Measurements from ENCODE around the gene MOCOS.

Gene MOCOS

GRCh38 chr18:36275561-36275960 is 88.3 kb downstream of the MOCOS start:
- DNase-seq: no peak

DNA sequence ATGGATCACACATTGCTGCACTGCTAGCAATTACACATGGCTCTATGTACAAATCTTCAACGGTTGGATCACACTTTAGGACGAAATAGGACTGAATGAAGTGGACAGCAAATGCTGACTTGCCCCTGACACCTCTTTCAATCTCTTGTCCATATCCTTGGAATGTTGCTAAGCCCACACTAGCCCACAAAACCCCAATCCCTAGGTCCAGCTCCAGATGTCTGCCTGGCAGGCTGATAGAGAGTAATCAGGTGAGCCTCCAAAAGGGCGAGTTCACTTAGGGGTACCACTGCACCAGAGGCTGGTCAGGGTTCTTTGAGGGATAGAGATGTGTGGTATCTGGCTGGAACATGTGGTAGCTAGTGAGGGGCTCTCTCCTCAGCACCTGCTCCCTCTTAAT is 91.7 kb downstream of the MOCOS start:
- DNase-seq: no peak

DNA sequence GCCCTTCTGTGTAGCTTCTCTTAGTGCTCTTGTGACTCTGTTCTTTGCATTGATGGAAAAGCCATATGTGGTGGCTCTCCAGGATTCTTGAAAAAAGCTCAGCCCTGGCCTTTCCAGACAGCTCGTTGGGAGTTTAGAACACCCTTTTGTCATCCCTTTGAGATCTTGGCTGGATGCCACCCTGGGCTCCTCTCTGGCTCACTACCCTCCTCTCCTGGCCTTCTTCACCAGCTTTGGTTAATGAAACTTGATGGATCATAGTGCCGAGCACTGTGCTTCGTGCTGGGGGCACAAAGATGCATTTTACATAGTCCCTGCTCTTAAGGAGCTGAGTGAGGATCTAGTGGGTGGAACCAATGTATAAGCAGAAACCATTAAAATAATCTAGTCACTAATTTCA is 94.6 kb downstream of the MOCOS start:
- no peak for DNase-seq

- no peak for DNase-seq
These were observed 96.2 kb downstream of the MOCOS start for GRCh38 chr18:36283448-36283847.

DNA sequence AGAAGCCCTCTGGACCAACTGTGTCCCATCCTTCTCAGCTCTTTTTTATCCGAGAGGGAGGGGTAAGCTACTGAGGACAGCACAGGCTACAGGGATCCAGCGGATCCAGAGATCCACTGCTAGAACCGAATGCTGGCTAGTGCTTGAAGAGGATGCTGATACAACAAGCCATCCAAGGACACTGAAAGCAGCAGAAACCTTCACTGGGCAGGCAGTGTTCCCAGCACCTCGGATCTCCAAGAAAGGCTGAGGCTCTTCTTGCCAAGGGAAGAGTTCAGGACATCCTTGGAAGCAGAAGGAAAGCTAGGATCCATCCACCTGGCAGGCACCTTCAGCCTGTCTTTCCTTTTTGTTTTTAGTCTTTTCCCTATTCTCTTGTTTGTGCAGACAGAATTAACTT is 97.0 kb downstream of the MOCOS start:
- DNase-seq: no peak

- DNase-seq: peak; percentile 43
These were observed 97.5 kb downstream of the MOCOS start for GRCh38 chr18:36284671-36285295.

GRCh38 chr18:36287653-36288052 is 100.4 kb downstream of the MOCOS start:
- no peak for DNase-seq

- no peak for DNase-seq
These were observed 101.4 kb downstream of the MOCOS start for GRCh38 chr18:36288689-36289088.

GRCh38 chr18:36294031-36294430 is 106.7 kb downstream of the MOCOS start:
- DNase-seq: no peak

- DNase-seq: no peak
These were observed 107.9 kb downstream of the MOCOS start for GRCh38 chr18:36295214-36295613.

DNA sequence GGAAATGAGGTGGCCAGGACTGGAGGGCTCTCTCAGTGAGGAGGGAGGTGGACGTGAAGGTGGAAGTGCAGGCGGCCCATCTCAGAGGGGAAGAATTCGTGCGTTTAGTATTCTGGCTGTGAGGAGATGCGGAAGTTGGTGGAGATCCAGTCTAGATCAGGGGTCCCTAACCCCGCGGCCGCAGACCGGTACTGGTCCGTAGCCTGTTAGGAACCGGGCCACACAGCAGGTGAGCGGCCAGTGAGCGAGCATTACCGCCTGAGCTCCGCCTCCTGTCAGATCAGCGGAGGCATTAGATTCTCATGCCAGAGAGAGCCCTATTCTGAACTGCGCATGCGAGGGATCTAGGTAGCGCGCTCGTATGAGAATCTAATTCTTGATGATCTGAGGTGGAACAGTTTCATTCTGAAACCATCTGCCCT is 108.6 kb downstream of the MOCOS start:
- DNase-seq: no peak

GRCh38 chr18:36296650-36297416 is 109.5 kb downstream of the MOCOS start:
- no peak for DNase-seq

DNA sequence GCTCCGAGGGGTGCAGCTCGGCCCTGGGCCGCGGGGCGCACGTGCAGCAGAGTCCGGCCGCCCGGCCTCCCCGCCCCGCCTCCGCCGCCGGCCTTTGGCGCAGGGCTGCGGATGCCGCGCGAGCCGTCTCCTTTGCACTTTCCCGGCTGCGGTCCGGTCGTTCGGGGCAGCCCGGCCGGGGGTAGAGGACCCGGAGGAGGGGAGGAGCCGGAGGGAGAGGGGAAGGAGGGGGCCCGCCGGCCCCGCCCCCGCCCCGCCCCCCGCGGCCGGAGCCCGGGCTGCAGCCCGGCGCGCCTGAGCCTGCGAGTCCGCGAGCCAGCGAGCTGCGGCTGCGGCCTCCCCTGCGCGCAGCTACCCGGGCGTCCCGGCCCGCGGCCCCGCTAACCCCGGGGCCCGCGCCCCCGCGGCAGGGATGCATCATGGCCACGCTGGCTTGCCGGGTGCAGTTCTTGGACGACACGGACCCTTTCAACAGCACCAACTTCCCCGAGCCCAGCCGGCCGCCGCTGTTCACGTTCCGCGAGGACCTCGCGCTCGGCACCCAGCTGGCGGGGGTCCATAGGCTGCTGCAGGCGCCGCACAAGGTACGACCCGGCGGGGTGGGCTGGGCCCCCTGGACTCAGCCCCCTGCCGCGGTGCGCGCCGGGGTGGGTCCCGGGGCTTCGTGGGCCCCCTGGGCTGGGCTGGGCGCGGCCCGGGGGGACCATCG is 110.3 kb downstream of the MOCOS start, which contains the start of gene FHOD3:
Gene FHOD3 (plus strand): TSS at position 297 of the 709 bp plus-strand sequence. CDS start 123 bp downstream, at position 420.
- DNase-seq: no peak

- DNase-seq: no peak
These were observed 110.9 kb downstream of the MOCOS start for GRCh38 chr18:36298126-36298741.

DNA sequence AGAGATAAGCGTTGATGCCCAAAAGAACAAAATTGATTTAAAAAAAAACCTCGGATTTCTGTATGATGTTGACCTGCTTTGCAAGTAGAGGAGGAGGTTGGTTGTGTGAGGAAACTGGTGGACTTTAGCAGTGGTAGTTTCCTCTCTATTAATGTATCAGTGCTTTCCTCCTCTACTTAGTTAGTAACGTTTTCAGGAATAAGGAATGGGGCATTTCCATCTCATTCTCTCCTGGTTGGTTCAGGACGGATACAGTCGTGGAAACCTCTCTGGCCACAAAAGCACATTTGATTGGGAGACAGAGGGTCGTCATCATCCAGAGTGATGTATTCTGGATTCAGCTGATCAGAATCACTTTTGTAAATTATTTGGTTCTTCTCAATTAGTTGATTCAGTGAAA is 111.7 kb downstream of the MOCOS start:
- DNase-seq: no peak

DNA sequence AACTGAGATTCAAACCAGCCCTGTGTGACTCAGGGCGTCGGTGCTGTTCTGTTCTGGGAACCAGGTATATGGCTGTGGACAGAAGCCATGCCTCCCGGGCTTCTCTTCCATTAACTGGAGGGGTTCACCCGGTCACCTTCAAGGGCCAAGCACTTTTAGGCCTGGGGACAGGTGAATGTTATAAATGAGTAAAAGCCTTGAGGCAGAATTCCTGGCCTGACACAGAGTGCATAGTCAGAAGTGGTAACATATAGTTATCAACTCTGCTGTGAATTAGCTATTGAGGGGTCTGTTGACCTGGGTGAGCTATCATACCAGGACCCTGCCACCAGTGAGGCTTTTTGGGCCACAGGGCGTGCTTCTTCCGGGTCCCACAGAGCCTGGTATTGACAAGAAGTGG is 112.9 kb downstream of the MOCOS start:
- no peak for DNase-seq

DNA sequence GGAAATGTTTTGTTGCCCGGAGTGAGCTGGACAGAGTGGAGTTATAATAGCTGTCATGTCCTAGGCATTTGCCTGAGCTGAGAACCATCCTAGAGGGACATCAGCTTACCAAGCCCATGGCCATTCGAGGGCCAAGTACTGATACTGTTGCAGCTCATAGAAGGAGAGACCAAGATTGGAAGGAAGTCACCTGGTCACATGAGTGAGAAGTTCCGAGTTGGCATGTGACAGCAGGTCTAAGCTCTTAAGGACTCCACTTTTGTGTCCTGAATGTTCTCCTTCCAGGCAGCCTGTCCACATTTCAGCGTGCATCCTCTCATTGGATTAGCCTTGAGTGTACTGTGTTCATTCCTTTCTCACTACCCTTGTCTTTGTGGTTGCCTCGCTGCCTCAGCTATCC is 114.6 kb downstream of the MOCOS start:
- no peak for DNase-seq

- no peak for DNase-seq
These were observed 115.4 kb downstream of the MOCOS start for GRCh38 chr18:36302676-36303075.

DNA sequence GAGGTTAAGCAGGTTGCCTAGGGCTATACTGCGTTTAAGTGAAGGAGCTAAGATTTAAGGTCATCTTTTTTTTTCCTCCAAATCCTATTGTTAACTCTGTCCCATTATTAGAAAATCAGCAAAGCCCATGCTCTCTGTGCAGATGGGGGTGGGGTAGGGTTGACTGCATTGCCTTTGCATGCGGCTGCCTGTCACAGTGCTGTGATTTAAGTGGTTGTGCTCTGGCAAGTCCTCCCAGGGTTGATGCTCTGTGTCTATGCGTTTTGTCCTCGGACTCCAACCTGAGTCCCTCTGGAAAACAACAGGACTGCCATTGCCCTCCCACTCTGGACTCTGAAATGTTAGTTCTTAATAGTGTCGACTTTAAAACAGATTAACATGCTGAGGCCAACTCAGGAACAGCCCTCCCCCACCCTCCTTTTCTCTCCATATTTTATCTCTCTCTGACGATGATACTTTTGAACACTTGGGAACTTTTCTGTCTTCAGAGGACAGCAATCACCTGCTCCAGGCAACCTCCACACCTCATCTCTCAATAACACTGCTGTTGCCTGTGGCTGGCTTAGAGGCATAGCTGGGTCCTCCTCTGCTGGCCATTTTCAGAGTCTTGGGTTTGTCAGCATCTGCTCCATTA is 116.0 kb downstream of the MOCOS start:
- no peak for DNase-seq

- DNase-seq: no peak
These were observed 117.4 kb downstream of the MOCOS start for GRCh38 chr18:36304723-36305122.

- DNase-seq: no peak
These were observed 118.1 kb downstream of the MOCOS start for GRCh38 chr18:36305375-36305774.

DNA sequence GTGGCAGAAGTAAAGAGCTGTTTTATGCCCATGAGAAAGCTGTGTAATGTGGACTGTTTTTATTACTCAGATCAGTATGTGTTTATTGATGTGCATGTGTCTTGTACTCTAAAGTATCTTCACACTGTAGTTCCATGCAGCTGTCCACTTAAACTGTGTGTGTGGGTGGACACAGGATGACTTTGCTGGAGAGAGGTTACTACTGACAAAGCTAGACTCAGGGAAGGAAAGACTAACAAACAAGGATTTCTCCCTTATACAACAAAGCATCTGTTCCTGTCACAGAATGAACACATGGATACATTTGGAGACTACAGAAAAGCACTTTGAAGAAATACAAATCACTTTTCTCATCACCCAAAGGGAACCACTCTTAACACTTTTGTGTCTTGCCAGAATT is 120.2 kb downstream of the MOCOS start:
- DNase-seq: no peak
